ENCODE results near the gene PAX5. TPM values are rescaled to one million over a fixed set of nuclear protein-coding genes. Genes with fewer than 3 reads are reported as not detected.

Gene PAX5
- total RNA-seq, 2 experiments from 2014 or later: 62.5 to 141 TPM

DNA sequence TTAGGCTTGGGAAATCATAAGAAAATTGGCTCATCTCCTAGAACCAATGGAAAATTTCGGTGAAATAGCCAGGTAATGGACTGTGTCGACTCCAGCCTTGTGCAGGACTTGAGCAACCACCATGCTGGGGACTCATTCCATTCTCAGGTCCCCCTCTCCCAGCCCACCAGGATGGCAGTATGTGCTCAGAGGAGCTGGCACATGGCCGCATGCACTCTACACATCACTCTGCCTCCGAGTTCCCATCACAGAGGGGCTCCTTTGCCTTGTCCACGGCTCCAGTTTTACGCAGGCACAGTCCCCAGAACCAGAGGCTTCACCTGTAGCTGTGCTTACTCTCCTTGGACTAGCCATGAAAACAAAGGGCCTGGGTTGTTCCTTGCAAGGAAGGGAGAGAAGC is 149.3 kb downstream of the PAX5 start:
- BruUV-seq (replicated peaks): no TSS peak
- no peaks in the 10 kb centered on the region for H3K9me3 ChIP-seq (ENCODE audit: low read length)
- intact Hi-C loops (cut with micrococcal nuclease; ENCODE audit: unreplicated experiment): no loop called here
- H3K9me2 ChIP-seq (ENCODE audit: insufficient read depth, low read length): no peaks in the 10 kb centered on the region
- TF ChIP-seq EZH2phosphoT487 (IDR thresholded peaks at IDR 0.05; ENCODE audit: borderline replicate concordance, low read depth, low read length): no peak
- TF ChIP-seq, protein P1, sequence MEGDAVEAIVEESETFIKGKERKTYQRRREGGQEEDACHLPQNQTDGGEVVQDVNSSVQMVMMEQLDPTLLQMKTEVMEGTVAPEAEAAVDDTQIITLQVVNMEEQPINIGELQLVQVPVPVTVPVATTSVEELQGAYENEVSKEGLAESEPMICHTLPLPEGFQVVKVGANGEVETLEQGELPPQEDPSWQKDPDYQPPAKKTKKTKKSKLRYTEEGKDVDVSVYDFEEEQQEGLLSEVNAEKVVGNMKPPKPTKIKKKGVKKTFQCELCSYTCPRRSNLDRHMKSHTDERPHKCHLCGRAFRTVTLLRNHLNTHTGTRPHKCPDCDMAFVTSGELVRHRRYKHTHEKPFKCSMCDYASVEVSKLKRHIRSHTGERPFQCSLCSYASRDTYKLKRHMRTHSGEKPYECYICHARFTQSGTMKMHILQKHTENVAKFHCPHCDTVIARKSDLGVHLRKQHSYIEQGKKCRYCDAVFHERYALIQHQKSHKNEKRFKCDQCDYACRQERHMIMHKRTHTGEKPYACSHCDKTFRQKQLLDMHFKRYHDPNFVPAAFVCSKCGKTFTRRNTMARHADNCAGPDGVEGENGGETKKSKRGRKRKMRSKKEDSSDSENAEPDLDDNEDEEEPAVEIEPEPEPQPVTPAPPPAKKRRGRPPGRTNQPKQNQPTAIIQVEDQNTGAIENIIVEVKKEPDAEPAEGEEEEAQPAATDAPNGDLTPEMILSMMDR (conservative IDR thresholded peaks at IDR 0.05; ENCODE audit: low read length): no peak
- no peaks in the 10 kb centered on the region; the same call in 1 of the 2 replicates for H4K20me1 ChIP-seq (ENCODE audit: insufficient read depth, low read length)
- no peak for DNase-seq (ENCODE audit: low spot score)
- H3K4me1 ChIP-seq (ENCODE audit: insufficient read depth, low read length, poor library complexity, severe bottlenecking): no peaks in the 10 kb centered on the region
- ChIA-PET POLR2A (interaction anchor here (0.8 kb wide), 1 partner anchor 14 kb away, joined by 5 read pairs; no protein-coding TSS in a partner anchor), CTCF (ENCODE audit: unreplicated experiment) (interaction anchor here (1.0 kb wide), 1 partner anchor 12 kb away, joined by 3 read pairs; no protein-coding TSS in a partner anchor)
- H3K27ac ChIP-seq (ENCODE audit: low read depth, low read length, poor library complexity, severe bottlenecking): no peak overlapping the region
- H3K79me2 ChIP-seq (ENCODE audit: insufficient read depth, low read depth, low read length): no peaks in the 10 kb centered on the region
- no peak overlapping the region for H3K4me2 ChIP-seq (ENCODE audit: low read length)
- H2AFZ ChIP-seq (ENCODE audit: low read length): no peak overlapping the region
- no peak overlapping the region for H3K4me3 ChIP-seq (ENCODE audit: low read depth, low read length, poor library complexity, severe bottlenecking)
- peaks cover 56% of the 10 kb centered on the region for H3K36me3 ChIP-seq (ENCODE audit: insufficient read depth, low read length)

DNA sequence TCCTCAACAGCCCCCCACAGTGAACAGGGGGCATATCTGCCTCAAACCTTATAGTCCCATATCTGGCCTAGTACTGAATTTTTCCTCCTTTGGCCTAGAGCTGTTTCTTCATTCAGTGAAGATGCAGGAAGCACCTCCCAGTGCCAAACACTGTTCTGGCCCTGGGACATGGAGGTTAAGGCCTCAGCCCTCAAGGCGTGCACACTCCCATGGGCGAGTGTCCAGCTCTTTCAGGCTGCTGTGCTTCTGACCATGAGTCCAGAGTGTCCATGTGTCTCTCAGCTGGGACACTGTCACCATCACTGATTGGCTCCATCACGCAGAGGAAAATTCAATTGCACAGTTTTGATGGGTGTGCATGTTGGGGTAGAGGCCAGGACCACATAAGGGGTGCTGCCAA is 151.5 kb downstream of the PAX5 start:
- Histone ChIP-seq H3K4me2 (ENCODE audit: low read length) (no peak overlapping the region), H3K4me3 (ENCODE audit: low read depth, low read length, poor library complexity, severe bottlenecking) (no peak overlapping the region), H3K9me2 (ENCODE audit: insufficient read depth, low read length) (no peaks in the 10 kb centered on the region), H4K20me1 (ENCODE audit: insufficient read depth, low read length) (no peaks in the 10 kb centered on the region; the same call in 1 of the 2 replicates), H2AFZ (ENCODE audit: low read length) (no peak overlapping the region), H3K4me1 (ENCODE audit: insufficient read depth, low read length, poor library complexity, severe bottlenecking) (peaks cover 6% of the 10 kb centered on the region), H3K9me3 (ENCODE audit: low read length) (no peaks in the 10 kb centered on the region), H3K79me2 (ENCODE audit: insufficient read depth, low read depth, low read length) (no peaks in the 10 kb centered on the region), H3K36me3 (ENCODE audit: insufficient read depth, low read length) (peaks cover 69% of the 10 kb centered on the region), H3K27ac (ENCODE audit: low read depth, low read length, poor library complexity, severe bottlenecking) (no peak overlapping the region)
- ChIA-PET POLR2A (no interaction called here), CTCF (ENCODE audit: unreplicated experiment) (no interaction called here)
- no peak for TF ChIP-seq EZH2phosphoT487 (IDR thresholded peaks at IDR 0.05; ENCODE audit: borderline replicate concordance, low read depth, low read length)
- TF ChIP-seq, protein P1 (conservative IDR thresholded peaks at IDR 0.05; ENCODE audit: low read length): no peak
- no TSS peak for BruUV-seq (replicated peaks)
- intact Hi-C loops (cut with micrococcal nuclease; ENCODE audit: unreplicated experiment): no loop called here
- no peak for DNase-seq (ENCODE audit: low spot score)

DNA sequence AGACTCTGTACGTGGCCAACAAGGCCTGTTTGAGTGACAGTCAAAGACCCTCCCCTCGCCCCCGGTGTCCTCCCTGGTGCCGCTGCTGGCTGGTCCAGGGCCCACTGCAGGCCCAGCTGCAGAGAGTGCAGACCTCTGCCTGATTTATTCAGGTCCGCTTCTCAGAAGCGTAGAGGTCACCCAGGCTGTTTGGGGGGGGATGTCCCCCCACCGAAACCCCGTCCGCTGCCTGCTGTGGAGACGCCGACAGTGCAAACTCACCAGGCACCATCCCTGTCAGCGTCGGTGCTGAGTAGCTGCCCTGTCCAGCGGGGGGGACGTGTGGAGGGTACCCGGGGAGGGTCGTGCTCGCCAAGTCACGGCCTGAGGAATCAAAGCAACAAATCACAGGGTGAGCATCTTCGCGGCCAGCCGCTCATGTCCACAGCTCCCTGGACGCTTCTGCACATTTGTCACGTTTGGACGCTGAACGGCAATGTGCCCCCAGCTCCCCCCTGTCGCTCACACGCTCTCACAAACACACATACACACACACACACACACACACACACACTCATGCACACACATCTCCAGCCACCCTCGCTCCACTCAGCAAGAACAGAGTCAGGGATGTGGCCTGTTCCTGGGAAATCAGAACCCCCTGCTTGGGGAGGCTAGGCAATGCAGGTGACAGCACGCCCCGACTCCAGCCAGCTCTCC is 152.2 kb downstream of the PAX5 start:
- no peaks in the 10 kb centered on the region; the same call in 1 of the 2 replicates for H4K20me1 ChIP-seq (ENCODE audit: insufficient read depth, low read length)
- no peak overlapping the region for H3K4me3 ChIP-seq (ENCODE audit: low read depth, low read length, poor library complexity, severe bottlenecking)
- H3K4me2 ChIP-seq (ENCODE audit: low read length): no peak overlapping the region
- no peak overlapping the region for H3K27ac ChIP-seq (ENCODE audit: low read depth, low read length, poor library complexity, severe bottlenecking)
- peaks cover 13% of the 10 kb centered on the region for H3K4me1 ChIP-seq (ENCODE audit: insufficient read depth, low read length, poor library complexity, severe bottlenecking)
- no peak for TF ChIP-seq EZH2phosphoT487 (IDR thresholded peaks at IDR 0.05; ENCODE audit: borderline replicate concordance, low read depth, low read length)
- TF ChIP-seq, protein P1 (conservative IDR thresholded peaks at IDR 0.05; ENCODE audit: low read length): no peak
- intact Hi-C loops (cut with micrococcal nuclease; ENCODE audit: unreplicated experiment): no loop called here
- H3K9me3 ChIP-seq (ENCODE audit: low read length): no peaks in the 10 kb centered on the region
- BruUV-seq (replicated peaks): no TSS peak
- peaks cover 76% of the 10 kb centered on the region for H3K36me3 ChIP-seq (ENCODE audit: insufficient read depth, low read length)
- DNase-seq (ENCODE audit: low spot score): no peak
- no peaks in the 10 kb centered on the region for H3K9me2 ChIP-seq (ENCODE audit: insufficient read depth, low read length)
- no peak overlapping the region for H2AFZ ChIP-seq (ENCODE audit: low read length)
- H3K79me2 ChIP-seq (ENCODE audit: insufficient read depth, low read depth, low read length): no peaks in the 10 kb centered on the region
- POLR2A ChIA-PET: no interaction called here
- CTCF ChIA-PET (ENCODE audit: unreplicated experiment): interaction anchor here (0.6 kb wide), 1 partner anchor 230 kb away, joined by 3 read pairs; no protein-coding TSS in a partner anchor
